Common myeloid progenitor, CD34-positive (primary cell): ENCODE data around the gene ACADVL.

Experiments used
- CTCF ChIA-PET: fragments of 350-600 bp; sonication (Branson Sonifier 250); formaldehyde crosslinking; loops from one replicate; lab custom pipeline; 2021; ENCODE audit warnings: antibody characterized with exemption; lab: Charles Lee
- POLR2A ChIA-PET: fragments of 350-600 bp; sonication (Branson Sonifier 250); formaldehyde crosslinking; loops from one replicate; lab custom pipeline; 2021; ENCODE audit warnings: antibody characterized with exemption; lab: Charles Lee
- DNase-seq, 3 donors: peaks; one replicate each; pipeline versions ENCODE4 v3.0.0 to v3.0.0-alpha.2; 2013
- H3K27ac ChIP-seq, 2 experiments: 1 replicate in 1 of 2; 2 replicates in 1 of 2; pipeline ENCODE4 v1.7.0; 2013; ENCODE audit warnings: inconsistent platforms in 2 of 2, low read length in 2 of 2, mild to moderate bottlenecking in 2 of 2, low read depth in 1 of 2, moderate library complexity in 1 of 2; ENCODE audit not compliant: severe bottlenecking in 2 of 2, insufficient read depth in 1 of 2, poor library complexity in 1 of 2
- H3K27me3 ChIP-seq, 5 experiments: replicated peaks in 2 of 5; 1 replicate in 3 of 5; 2 replicates in 2 of 5; pipeline versions ENCODE4 v1.6.1 to v1.7.0; 2013; ENCODE audit warnings: low read length in 4 of 5, mild to moderate bottlenecking in 2 of 5, moderate library complexity in 2 of 5, inconsistent platforms in 1 of 5; ENCODE audit not compliant: insufficient read depth in 5 of 5, control insufficient read depth in 4 of 5
- H3K36me3 ChIP-seq, 4 experiments: 1 replicate in 2 of 4; 2 replicates in 2 of 4; pipeline versions ENCODE4 v1.6.1 to v1.7.0; 2013; ENCODE audit warnings: low read length in 3 of 4, control low read depth in 1 of 4, mild to moderate bottlenecking in 1 of 4; ENCODE audit not compliant: control insufficient read depth in 4 of 4, insufficient read depth in 4 of 4
- H3K4me1 ChIP-seq, 4 experiments: 1 replicate in 3 of 4; 2 replicates in 1 of 4; pipeline versions ENCODE4 v1.6.1 to v1.7.1; 2013; ENCODE audit warnings: low read length in 3 of 4, mild to moderate bottlenecking in 3 of 4, control low read depth in 1 of 4, inconsistent platforms in 1 of 4, moderate library complexity in 1 of 4; ENCODE audit not compliant: control insufficient read depth in 4 of 4, insufficient read depth in 4 of 4; ENCODE audit errors: control extremely low read depth in 1 of 4
- H3K4me3 ChIP-seq, 7 experiments: 1 replicate in 4 of 7; 2 replicates in 3 of 7; pipeline versions ENCODE4 v1.5.1 to v1.7.0; 2013; ENCODE audit warnings: mild to moderate bottlenecking in 7 of 7, low read length in 6 of 7, moderate library complexity in 6 of 7, inconsistent platforms in 2 of 7, low read depth in 2 of 7, control low read depth in 1 of 7; ENCODE audit not compliant: insufficient read depth in 4 of 7, control insufficient read depth in 1 of 7; ENCODE audit errors: extremely low read depth in 1 of 7
- H3K9me3 ChIP-seq, 5 experiments: 1 replicate in 4 of 5; 2 replicates in 1 of 5; pipeline versions ENCODE4 v1.6.1 to v1.7.1; 2013; ENCODE audit warnings: low read length in 4 of 5, mild to moderate bottlenecking in 2 of 5, inconsistent platforms in 1 of 5, low read depth in 1 of 5, moderate library complexity in 1 of 5; ENCODE audit not compliant: control insufficient read depth in 4 of 5, insufficient read depth in 2 of 5; ENCODE audit errors: control extremely low read depth in 1 of 5
- WGBS: methylation state at CpG from one replicate; pipeline ENCODE4 v1.1.5; 2013; ENCODE audit not compliant: insufficient coverage; 5-methylcytosine and 5-hydroxymethylcytosine counted together

ACADVL gene

DNA sequence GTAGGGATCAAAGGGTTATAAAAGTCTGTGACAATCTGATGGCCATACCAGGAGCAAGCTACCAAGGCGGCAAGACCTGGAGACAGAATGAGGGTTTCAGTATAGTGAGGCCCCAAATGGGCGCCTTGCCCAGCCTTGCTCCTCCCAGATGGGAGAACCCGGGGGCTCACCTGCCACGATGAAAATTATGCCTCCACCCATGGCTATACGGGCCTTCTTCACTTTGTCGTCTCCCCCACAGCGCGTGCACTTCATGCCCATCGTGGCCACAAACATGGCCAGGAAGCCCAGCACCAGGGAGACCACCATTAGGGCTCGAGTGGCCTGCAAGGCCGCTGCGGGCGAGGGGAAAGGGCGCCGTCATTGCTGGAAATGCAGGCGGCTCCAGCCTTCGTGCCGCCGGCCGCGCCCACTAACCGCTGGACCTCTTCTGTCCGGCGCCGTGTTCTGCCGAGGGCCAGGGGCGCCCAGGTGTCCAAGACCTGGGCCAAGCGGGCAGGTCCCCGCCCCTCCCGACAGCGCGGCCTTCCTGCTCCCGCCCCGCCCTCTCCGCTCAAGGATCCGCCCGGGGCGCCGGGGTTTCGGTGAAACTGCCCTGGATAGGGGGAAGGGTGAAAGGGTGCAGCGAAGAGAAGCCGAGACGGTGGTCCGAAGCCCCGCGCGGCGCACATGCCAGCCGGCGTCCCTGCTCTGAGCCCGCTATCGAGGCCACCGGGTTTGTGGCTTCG, 41.1 kb downstream of the ACADVL start:
- DNase-seq: peak in 2 of 3 donors; percentile 40 to 52
- Histone ChIP-seq H3K4me1 (peaks cover 0 to 37% (median 30%) of the 10 kb centered on the region in 4 experiments), H3K36me3 (peaks cover 0 to 35% (median 24%) of the 10 kb centered on the region in 4 experiments), H3K9me3 (no peaks in the 10 kb centered on the region), H3K27ac (no peak overlapping the region), H3K27me3 (peaks cover 0 to 42% (median 21%) of the 10 kb centered on the region in 5 experiments), H3K4me3 (peak overlapping the region in 6 of 7 experiments; percentile 6 to 69 (median 54))
- ChIA-PET CTCF (interaction anchor here (1.0 to 1.4 kb wide), 2 partner anchors 40 to 82 kb away, joined by 3 to 5 read pairs; no protein-coding TSS in a partner anchor), POLR2A (no interaction called here)
- 6% methylated on average over 49 of the region's 54 CpGs for WGBS

DNA sequence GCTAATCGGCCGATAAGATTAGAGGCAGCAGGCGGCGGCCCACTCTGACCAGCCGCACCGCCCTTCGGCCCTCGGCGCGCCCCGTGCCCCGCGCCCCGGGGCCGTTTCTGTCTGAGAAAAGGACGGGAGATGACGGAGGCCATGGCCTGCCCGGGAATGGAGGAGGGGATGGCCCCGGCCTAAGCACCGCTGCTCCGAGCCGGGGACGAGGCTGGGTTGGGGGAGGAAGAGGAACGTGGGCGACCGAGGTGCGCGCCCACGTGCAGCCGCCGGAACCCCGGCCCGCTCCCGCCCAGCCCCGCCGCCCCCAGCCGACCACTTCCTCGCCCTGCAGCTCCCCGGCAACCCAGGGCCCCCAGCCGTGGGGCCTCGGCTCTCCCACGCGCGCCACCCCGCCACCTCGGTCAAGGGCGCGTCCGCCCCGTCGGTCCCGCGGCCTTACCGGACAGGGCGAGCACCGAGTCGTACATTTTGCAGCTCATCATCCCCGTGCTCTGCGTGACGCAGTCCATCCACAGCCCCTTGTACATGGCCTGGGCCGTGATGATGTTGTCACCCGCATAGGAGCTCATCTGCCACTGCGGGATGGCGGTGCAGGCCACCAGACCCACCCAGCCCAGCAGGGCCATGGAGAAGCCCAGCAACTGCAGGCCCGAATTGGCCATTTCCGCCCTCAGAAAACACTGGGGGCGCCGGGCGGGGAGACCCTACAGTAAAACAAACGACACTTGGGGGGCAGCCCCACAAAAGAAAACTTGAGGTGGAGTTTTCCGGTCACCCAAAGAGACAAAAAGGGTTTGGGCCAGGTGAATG, 41.8 kb downstream of the ACADVL start:
- peaks cover 0 to 37% (median 30%) of the 10 kb centered on the region in 4 experiments for H3K4me1 ChIP-seq
- H3K36me3 ChIP-seq: peaks cover 0 to 27% (median 20%) of the 10 kb centered on the region in 4 experiments
- no peaks in the 10 kb centered on the region for H3K9me3 ChIP-seq
- ChIA-PET CTCF (no interaction called here), POLR2A (no interaction called here)
- H3K4me3 ChIP-seq: peak overlapping the region in 5 of 7 experiments; percentile 33 to 69 (median 62)
- no peak overlapping the region for H3K27ac ChIP-seq
- peaks cover 0 to 45% (median 21%) of the 10 kb centered on the region in 5 experiments for H3K27me3 ChIP-seq
- WGBS: 9% methylated on average over 41 of the region's 71 CpGs
- peak in 2 of 3 donors; percentile 44 to 58 for DNase-seq

DNA sequence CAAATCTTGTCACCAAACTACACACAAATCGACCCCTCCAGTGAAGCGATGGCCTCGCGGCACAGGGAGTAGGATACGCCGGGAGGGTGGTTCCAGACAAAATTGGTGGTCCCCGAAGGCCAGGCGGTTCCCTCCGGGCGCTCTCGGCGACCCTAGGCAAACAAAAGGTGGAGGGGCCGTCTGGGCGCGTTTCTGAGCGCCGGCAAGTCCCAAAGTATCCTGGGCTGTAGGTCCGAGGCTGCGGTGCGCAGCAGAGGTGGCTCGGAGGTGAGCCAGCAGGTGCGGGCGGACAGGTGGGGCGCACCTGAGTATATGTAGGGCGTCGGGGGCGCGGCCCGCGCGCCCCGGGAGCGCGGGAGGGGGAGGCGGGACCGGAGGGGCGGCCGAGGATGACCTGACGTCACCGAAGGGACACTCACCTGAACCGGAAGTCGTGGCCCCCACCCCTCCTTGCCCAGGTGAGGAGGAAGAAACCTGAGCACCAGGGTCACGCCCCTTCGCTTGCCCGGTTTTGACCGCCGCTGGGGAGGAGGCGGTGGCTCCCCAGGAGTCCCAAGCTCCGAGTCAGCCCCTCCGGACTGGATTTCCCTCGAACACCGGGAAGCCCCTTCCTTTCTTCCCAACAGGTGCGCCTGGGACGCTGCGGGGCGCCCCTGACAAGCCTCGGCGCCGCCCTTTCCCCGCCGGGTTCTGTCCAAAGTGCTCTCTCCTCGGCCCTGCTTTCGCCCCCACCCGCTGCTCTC, 42.6 kb downstream of the ACADVL start, which contains the start of gene CLDN7:
TSS of gene CLDN7 (minus strand) at position 287 of the 743 bp plus-strand sequence. CDS start 435 bp downstream, outside the sequence.
- peaks cover 0 to 21% (median 15%) of the 10 kb centered on the region in 4 experiments for H3K36me3 ChIP-seq
- peaks cover 0 to 37% (median 30%) of the 10 kb centered on the region in 4 experiments for H3K4me1 ChIP-seq
- no peak within 1 kb of the TSS for H3K27ac ChIP-seq
- WGBS: 12% methylated on average over 59 of the region's 64 CpGs
- CTCF ChIA-PET: no interaction called here
- peaks cover 0 to 45% (median 21%) of the 10 kb centered on the region in 5 experiments for H3K27me3 ChIP-seq
- H3K9me3 ChIP-seq: no peaks in the 10 kb centered on the region
- DNase-seq: no peak
- POLR2A ChIA-PET: no interaction called here
- H3K4me3 ChIP-seq: peak within 1 kb of the TSS in 5 of 7 experiments; percentile 33 to 69 (median 62)

DNA sequence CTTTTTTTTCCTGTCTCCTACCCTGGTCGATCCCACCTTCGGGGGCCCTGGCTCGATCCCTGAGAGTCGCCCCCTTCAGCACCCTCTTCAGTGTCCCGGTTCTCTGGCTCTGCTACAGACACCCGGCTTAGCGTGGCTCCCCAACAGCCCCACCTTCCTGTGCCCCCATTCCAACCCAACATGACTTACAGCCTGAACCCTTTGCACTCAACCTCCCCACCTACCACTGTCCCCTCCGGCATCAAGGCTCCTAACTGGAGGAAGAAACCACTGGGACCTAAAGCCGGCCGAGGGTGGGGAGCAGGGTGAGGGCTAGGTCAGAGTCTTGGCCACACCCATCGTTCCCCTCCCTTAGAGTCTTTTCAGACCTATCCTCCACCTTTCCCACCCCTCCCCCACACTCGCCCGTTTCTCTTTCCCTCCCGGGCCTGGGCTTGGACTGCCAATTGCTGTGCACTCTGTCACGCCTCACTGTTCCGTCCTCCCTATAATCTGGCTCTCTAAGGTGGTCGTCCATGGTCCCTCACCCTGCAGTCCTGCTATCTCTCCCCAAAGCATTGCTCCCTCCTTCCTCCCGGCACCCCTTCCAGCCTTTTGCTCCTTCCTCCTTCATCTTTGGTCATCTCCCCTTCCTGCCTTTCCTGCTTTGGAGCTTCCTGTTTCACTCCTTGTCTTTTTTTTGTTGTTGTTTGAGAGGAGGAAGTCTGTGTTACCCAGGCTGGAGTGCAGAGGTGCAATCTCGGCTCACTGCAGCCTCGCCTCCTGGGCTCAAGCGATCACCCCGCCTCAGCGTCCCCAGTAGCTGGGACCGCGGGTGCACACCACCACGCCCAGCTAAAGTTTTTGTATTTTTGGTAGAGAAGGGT, 43.4 kb downstream of the ACADVL start:
- peaks cover 0 to 17% (median 14%) of the 10 kb centered on the region in 4 experiments for H3K36me3 ChIP-seq
- H3K4me1 ChIP-seq: peaks cover 0 to 37% (median 30%) of the 10 kb centered on the region in 4 experiments
- peak in 1 of 3 donors; percentile 21 for DNase-seq
- ChIA-PET POLR2A (no interaction called here), CTCF (interaction anchor here (0.6 to 0.8 kb wide), 3 partner anchors 14 to 224 kb away, joined by 3 read pairs; no protein-coding TSS in a partner anchor)
- peaks cover 0 to 45% (median 21%) of the 10 kb centered on the region in 5 experiments for H3K27me3 ChIP-seq
- no peaks in the 10 kb centered on the region for H3K9me3 ChIP-seq
- peak overlapping the region in 3 of 7 experiments; percentile 43 to 54 (median 46) for H3K4me3 ChIP-seq
- 0% methylated on average over 18 of the region's 26 CpGs for WGBS
- H3K27ac ChIP-seq: no peak overlapping the region

DNA sequence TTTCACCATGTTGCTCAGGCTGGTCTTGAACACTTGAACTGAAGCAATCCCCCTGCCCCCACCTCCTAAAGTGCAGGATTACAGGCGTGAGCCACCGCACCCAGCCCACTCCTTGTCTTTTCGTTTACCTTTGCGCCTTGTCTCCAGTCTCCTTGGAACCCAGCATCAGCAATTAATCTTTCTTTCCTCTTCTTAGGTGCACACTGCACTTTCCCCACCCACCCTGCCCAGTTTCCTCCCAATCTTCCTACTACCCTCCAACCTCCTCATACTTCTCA, 44.0 kb downstream of the ACADVL start:
- peak overlapping the region in 1 of 7 experiments; percentile 54 for H3K4me3 ChIP-seq
- CTCF ChIA-PET: interaction anchor here (0.6 to 0.8 kb wide), 3 partner anchors 15 to 225 kb away, joined by 3 read pairs; no protein-coding TSS in a partner anchor
- no peak overlapping the region for H3K27ac ChIP-seq
- peaks cover 0 to 12% (median 11%) of the 10 kb centered on the region in 4 experiments for H3K36me3 ChIP-seq
- 23% methylated on average over 2 of the region's 4 CpGs for WGBS
- peaks cover 0 to 45% (median 21%) of the 10 kb centered on the region in 5 experiments for H3K27me3 ChIP-seq
- peaks cover 0 to 37% (median 30%) of the 10 kb centered on the region in 4 experiments for H3K4me1 ChIP-seq
- POLR2A ChIA-PET: no interaction called here
- DNase-seq: no peak
- no peaks in the 10 kb centered on the region for H3K9me3 ChIP-seq

DNA sequence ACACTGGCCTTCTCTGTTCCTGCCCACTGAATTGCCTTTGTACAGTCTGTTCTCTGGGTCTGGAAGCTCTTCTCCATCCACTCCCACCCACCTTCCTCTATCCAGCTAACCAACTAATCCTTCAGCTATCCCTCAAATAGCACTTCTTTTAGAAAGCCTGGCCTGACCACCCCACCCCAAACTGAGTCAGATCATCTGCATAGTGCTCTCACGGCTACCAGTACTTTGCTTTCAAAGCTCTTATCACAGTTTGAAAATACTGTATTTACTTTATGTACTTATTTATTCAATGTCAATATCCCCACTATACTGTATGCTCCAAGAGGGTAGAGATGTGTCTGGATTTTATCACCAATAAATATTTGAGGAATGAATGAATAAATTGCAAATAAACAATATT, 47.0 kb downstream of the ACADVL start:
- POLR2A ChIA-PET: no interaction called here
- WGBS: no CpG with 5 or more reads among the region's 1 CpG
- DNase-seq: no peak
- Histone ChIP-seq H3K4me3 (no peak overlapping the region), H3K27ac (no peak overlapping the region), H3K36me3 (no peaks in the 10 kb centered on the region), H3K4me1 (peaks cover 0 to 20% (median 18%) of the 10 kb centered on the region in 4 experiments), H3K9me3 (no peaks in the 10 kb centered on the region), H3K27me3 (peaks cover 0 to 35% (median 16%) of the 10 kb centered on the region in 5 experiments)
- CTCF ChIA-PET: interaction anchor here (0.8 to 2.1 kb wide), 5 partner anchors 8 to 63 kb away, joined by 3 to 8 read pairs (median 3); no protein-coding TSS in a partner anchor
